Lower leg skin (tissue), 4 donors: ENCODE data around the gene CCDC9B. TPM values are rescaled to one million over a fixed set of nuclear protein-coding genes. Genes with fewer than 3 reads are reported as not detected.

Source experiments
- DNase-seq, 2 donors: peaks; one replicate each; pipeline ENCODE4 v3.0.0-alpha.2; 2019; ENCODE audit warnings: low spot score in 2 of 2
- H3K4me3 ChIP-seq: fragments of 200-600 bp; sonication (generic); 2 replicates; pipeline ENCODE4 v1.5.1; 2017; ENCODE audit warnings: mild to moderate bottlenecking, low read depth; ENCODE audit not compliant: poor library complexity, severe bottlenecking
- CTCF ChIP-seq, 3 donors: fragments of 450-650 bp; IDR thresholded peaks; one replicate each; pipeline ENCODE4 v1.5.1; 2016; ENCODE audit warnings: antibody characterized with exemption in 3 of 3, mild to moderate bottlenecking in 3 of 3, moderate library complexity in 2 of 3
- POLR2A ChIP-seq, 2 donors: fragments of 450-650 bp; IDR thresholded peaks; one replicate each; pipeline ENCODE4 v1.6.1; 2016 to 2017; ENCODE audit warnings: antibody characterized with exemption in 2 of 2, mild to moderate bottlenecking in 1 of 2, moderate library complexity in 1 of 2
- WGBS, 2 donors: methylation state at CpG; one replicate each; pipeline ENCODE4 v1.1.5; 2018; 5-methylcytosine and 5-hydroxymethylcytosine counted together
- intact Hi-C: fragments of 100-400 bp; cut with DNase I; formaldehyde crosslinking; loops from one replicate; pipeline ENCODE4 v1.15.0; 2023; ENCODE audit warnings: low total_unique reads
- total RNA-seq, 4 donors: library from RNA; depleted of rRNA; stranded (reverse); fragments of >200 nt; gene quantifications; one replicate each; pipeline ENCODE4 v1.1.0, GENCODE V29; 2016

The CCDC9B gene
- total RNA-seq, 4 donors from 2014 or later: 17.4 to 28.6 (median 24.7) TPM

- intact Hi-C loops: no loop called here
- WGBS, 2 donors: 68 to 70% methylated on average over 8 of the region's 8 CpGs
Measured at GRCh38 chr15:40332113-40332781, 8.5 kb downstream of the CCDC9B start.

GRCh38 chr15:40331637-40332036, 9.1 kb downstream of the CCDC9B start:
- TF ChIP-seq POLR2A (IDR thresholded peaks at IDR 0.05) (no peak), CTCF (IDR thresholded peaks at IDR 0.05) (no peak)
- WGBS, 2 donors: 91 to 92% methylated on average over 7 of the region's 7 CpGs
- DNase-seq: no peak
- no peak overlapping the region for H3K4me3 ChIP-seq
- intact Hi-C loops: no loop called here

More at GRCh38 chr15:40332113-40332781, 8.5 kb downstream of the CCDC9B start:
- DNase-seq: no peak
- no peak overlapping the region for H3K4me3 ChIP-seq
- TF ChIP-seq CTCF (IDR thresholded peaks at IDR 0.05) (no peak), POLR2A (IDR thresholded peaks at IDR 0.05) (no peak)

GRCh38 chr15:40331026-40331425, 9.7 kb downstream of the CCDC9B start:
- DNase-seq: no peak
- H3K4me3 ChIP-seq: no peak overlapping the region
- intact Hi-C loops: no loop called here
- 84 to 90% methylated on average over 7 of the region's 7 CpGs for WGBS, 2 donors
- TF ChIP-seq CTCF (IDR thresholded peaks at IDR 0.05): no peak

GRCh38 chr15:40330368-40330836, 10.3 kb downstream of the CCDC9B start:
- intact Hi-C loops: no loop called here
- DNase-seq: no peak
- no peak overlapping the region for H3K4me3 ChIP-seq
- 59 to 73% methylated on average over 5 of the region's 5 CpGs for WGBS, 2 donors
- TF ChIP-seq POLR2A (IDR thresholded peaks at IDR 0.05) (no peak), CTCF (IDR thresholded peaks at IDR 0.05) (no peak)

- DNase-seq: no peak
- no peak overlapping the region for H3K4me3 ChIP-seq
- TF ChIP-seq CTCF (IDR thresholded peaks at IDR 0.05) (no peak), POLR2A (IDR thresholded peaks at IDR 0.05) (no peak)
- 86 to 92% methylated on average over 7 of the region's 7 CpGs for WGBS, 2 donors
- intact Hi-C loops: no loop called here
Measured at GRCh38 chr15:40329804-40330203, 10.9 kb downstream of the CCDC9B start.

- intact Hi-C loops: no loop called here
- DNase-seq: no peak
- WGBS, 2 donors: 79 to 89% methylated on average over 5 of the region's 5 CpGs
- no peak overlapping the region for H3K4me3 ChIP-seq
- TF ChIP-seq POLR2A (IDR thresholded peaks at IDR 0.05): no peak
- no peak for TF ChIP-seq CTCF (IDR thresholded peaks at IDR 0.05)
Measured at GRCh38 chr15:40328751-40329150, 12.0 kb downstream of the CCDC9B start.
